A673 (cell line): ENCODE data around the gene MICAL3. TPM values are rescaled to one million over a fixed set of nuclear protein-coding genes. Genes with fewer than 3 reads are reported as not detected.

Experiments used
- BruUV-seq: library from RNA; stranded (reverse); fragments of 400-500 nt; replicated peaks from 2 replicates; lab custom pipeline; 2021; lab: Mats Ljungman, UMichigan
- CTCF ChIA-PET: fragments of 300-600 bp; sonication (Branson Sonifier 250); formaldehyde crosslinking; loops from one replicate; lab custom pipeline; 2022; ENCODE audit warnings: antibody characterized with exemption; lab: Charles Lee
- POLR2A ChIA-PET: fragments of 300-600 bp; sonication (Branson Sonifier 250); formaldehyde crosslinking; loops from one replicate; lab custom pipeline; 2022; ENCODE audit warnings: antibody characterized with exemption; ENCODE audit not compliant: low non-redundant PET; lab: Charles Lee
- DNase-seq: peaks from one replicate; pipeline ENCODE4 v3.0.0-alpha.2; 2015; ENCODE audit warnings: low spot score
- H3K27ac ChIP-seq: fragments of 200-600 bp; sonication (generic); 2 replicates; pipeline ENCODE4 v1.5.1; 2016; ENCODE audit warnings: mixed run types, low read depth, mild to moderate bottlenecking, mixed read lengths, antibody characterized with exemption, low read length; ENCODE audit not compliant: poor library complexity, severe bottlenecking
- H3K27me3 ChIP-seq: fragments of 200-600 bp; sonication (generic); replicated peaks from 2 replicates; pipeline ENCODE4 v1.6.1; 2017; ENCODE audit warnings: mixed run types, low read depth, mild to moderate bottlenecking, mixed read lengths, antibody characterized with exemption, low read length; ENCODE audit not compliant: insufficient read depth, poor library complexity
- H3K36me3 ChIP-seq: fragments of 200-600 bp; sonication (generic); 2 replicates; pipeline ENCODE4 v1.6.1; 2016; ENCODE audit warnings: mixed run types, mild to moderate bottlenecking, mixed read lengths, antibody characterized with exemption, low read length; ENCODE audit not compliant: insufficient read depth, poor library complexity, severe bottlenecking
- H3K4me1 ChIP-seq: fragments of 200-600 bp; sonication (generic); 2 replicates; pipeline ENCODE4 v1.6.1; 2017; ENCODE audit warnings: mixed run types, mild to moderate bottlenecking, mixed read lengths, antibody characterized with exemption, low read length; ENCODE audit not compliant: insufficient read depth, poor library complexity, severe bottlenecking
- H3K4me3 ChIP-seq: fragments of 200-600 bp; sonication (generic); 2 replicates; pipeline ENCODE4 v1.5.1; 2016; ENCODE audit warnings: low read depth, mixed run types, mild to moderate bottlenecking, mixed read lengths, low read length; ENCODE audit not compliant: poor library complexity, severe bottlenecking
- H3K9me3 ChIP-seq: fragments of 200-600 bp; sonication (generic); 2 replicates; pipeline ENCODE4 v1.6.1; 2016; ENCODE audit warnings: mixed run types, low read depth, mild to moderate bottlenecking, mixed read lengths, antibody characterized with exemption, low read length; ENCODE audit not compliant: poor library complexity, severe bottlenecking
- CTCF ChIP-seq: fragments of 300-800, 200-600 bp; sonication (generic); conservative IDR thresholded peaks from 2 replicates; pipeline ENCODE4 v1.5.1; 2017; ENCODE audit warnings: low read depth, mild to moderate bottlenecking, antibody characterized with exemption, low read length, moderate library complexity, mixed read lengths
- EZH2 ChIP-seq: fragments of 200-600 bp; sonication (generic); IDR thresholded peaks from 2 replicates; pipeline ENCODE4 v1.6.1; 2017; ENCODE audit warnings: borderline replicate concordance, low read depth, mild to moderate bottlenecking, mixed read lengths, antibody characterized with exemption, low read length; ENCODE audit not compliant: poor library complexity, severe bottlenecking
- intact Hi-C: fragments of 100-400 bp; cut with micrococcal nuclease; formaldehyde crosslinking; loops from one replicate; pipeline ENCODE4 v1.10.0; 2022; ENCODE audit not compliant: unreplicated experiment
- total RNA-seq: library from RNA; stranded (reverse); gene quantifications from 2 replicates; pipeline ENCODE4 v1.2.3, GENCODE V29; 2021

The MICAL3 gene
- total RNA-seq, 1 experiment from 2014 or later = 63.6 TPM

- no TSS peak for BruUV-seq
- H3K27me3 ChIP-seq = no peaks in the 10 kb centered on the region
- ChIA-PET CTCF (no interaction called here), POLR2A (no interaction called here)
- no peaks in the 10 kb centered on the region for H3K9me3 ChIP-seq
- H3K4me3 ChIP-seq = no peak overlapping the region
- H3K27ac ChIP-seq = no peak overlapping the region
- no peak for DNase-seq
- no peaks in the 10 kb centered on the region for H3K4me1 ChIP-seq
- TF ChIP-seq CTCF (no peak), EZH2 (no peak)
- intact Hi-C loops = no loop called here
- peaks cover 8% of the 10 kb centered on the region for H3K36me3 ChIP-seq
Measured at GRCh38 chr22:17806437-17806836, 217.9 kb downstream of the MICAL3 start.

DNA sequence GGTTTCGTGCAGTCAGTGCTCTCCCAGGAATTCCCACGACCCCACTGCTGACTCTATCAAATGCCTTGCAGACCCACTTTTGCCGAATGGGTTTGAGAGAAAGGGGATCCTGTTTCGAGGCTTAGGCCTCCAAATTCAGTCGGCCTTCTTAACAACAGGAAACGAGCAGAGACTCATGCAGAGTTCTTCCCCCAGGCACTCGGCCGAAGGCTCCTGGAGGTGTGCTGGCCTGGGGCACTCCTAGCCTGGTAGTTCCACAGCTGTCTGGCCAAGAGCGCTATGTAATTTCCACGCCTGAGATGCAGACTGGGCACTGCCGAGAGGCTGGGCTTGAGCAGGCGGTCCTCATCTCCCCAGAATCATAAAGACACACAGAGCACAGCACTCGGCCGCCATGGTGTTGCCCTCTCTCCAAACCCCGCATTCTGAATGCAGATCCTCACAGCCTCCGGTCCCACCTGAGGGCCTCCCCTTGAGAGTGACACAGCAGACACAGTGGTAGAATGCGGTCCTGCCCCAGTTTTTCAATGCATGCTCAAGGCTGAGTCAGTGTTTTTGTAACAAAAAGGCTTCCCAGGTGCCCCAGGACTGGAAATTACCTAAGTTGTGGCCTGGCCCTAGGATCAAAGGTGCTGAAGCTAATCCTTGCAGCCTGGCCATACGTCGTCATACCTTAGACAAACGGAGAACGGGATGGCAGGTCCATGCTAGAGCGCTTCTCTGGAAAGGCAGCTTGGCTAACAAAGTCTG lies 219.9 kb downstream of the MICAL3 start:
- TF ChIP-seq EZH2 = no peak
- no peak for TF ChIP-seq CTCF
- Histone ChIP-seq H3K4me3 (no peak overlapping the region), H3K27me3 (no peaks in the 10 kb centered on the region), H3K9me3 (no peaks in the 10 kb centered on the region), H3K36me3 (peaks cover 5% of the 10 kb centered on the region), H3K27ac (no peak overlapping the region), H3K4me1 (no peaks in the 10 kb centered on the region)
- no peak for DNase-seq
- BruUV-seq = no TSS peak
- intact Hi-C loops = no loop called here
- CTCF ChIA-PET = no interaction called here
- POLR2A ChIA-PET = no interaction called here

- Histone ChIP-seq H3K27me3 (no peaks in the 10 kb centered on the region), H3K9me3 (no peaks in the 10 kb centered on the region), H3K4me1 (no peaks in the 10 kb centered on the region), H3K4me3 (no peak overlapping the region), H3K27ac (no peak overlapping the region), H3K36me3 (peaks cover 1% of the 10 kb centered on the region)
- TF ChIP-seq EZH2 (no peak), CTCF (no peak)
- BruUV-seq = no TSS peak
- ChIA-PET CTCF (no interaction called here), POLR2A (no interaction called here)
- intact Hi-C loops = no loop called here
- no peak for DNase-seq
Measured at GRCh38 chr22:17803609-17804270, 220.6 kb downstream of the MICAL3 start.
